Activated gamma-delta T cell treated with anti-CD3 and anti-CD28 coated beads, Interleukin-2, amount 50 U/mL, for 16 hours (primary cell): Measurements from ENCODE around the gene ZFP36.
"Not testable (repeated sequence)": the region's sequence is repeated elsewhere in the genome, so short reads cannot be mapped to it uniquely, and the experiment has no call there.

Experiments
- DNase-seq: peaks from one replicate; pipeline ENCODE4 v3.0.0-alpha.2; 2020; ENCODE audit warnings: low read depth

Gene ZFP36

GRCh38 chr19:39446365-39447084 lies 39.9 kb downstream of the ZFP36 start:
- no peak for DNase-seq

GRCh38 chr19:39448271-39448670 lies 41.6 kb downstream of the ZFP36 start:
- DNase-seq = no peak

- no peak for DNase-seq
These were observed 42.6 kb downstream of the ZFP36 start for GRCh38 chr19:39449116-39449797.

DNA sequence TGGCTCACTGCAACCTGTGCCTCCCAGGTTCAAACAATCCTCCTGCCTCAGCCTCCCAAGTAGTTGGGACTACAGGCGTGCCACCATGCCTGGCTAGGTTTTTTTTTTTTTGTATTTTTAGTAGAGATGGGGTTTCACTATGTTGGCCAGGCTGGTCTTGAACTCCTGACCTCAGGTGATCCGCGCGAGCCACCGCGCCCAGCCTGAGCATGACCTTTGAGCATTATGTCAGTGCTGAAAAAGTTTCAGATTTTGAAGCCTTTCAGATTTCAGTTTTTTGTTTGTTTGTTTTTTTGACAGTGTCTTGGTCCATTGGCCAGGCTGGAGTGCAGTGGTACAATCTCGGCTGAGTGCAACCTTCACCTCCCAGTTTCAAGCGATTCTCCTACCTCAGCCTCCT lies 44.6 kb downstream of the ZFP36 start:
- DNase-seq = not testable (repeated sequence)
